TTC549 (cell line): Measurements from ENCODE around the gene MED17.
"Not testable (repeated sequence)": the region's sequence is repeated elsewhere in the genome, so short reads cannot be mapped to it uniquely, and the experiment has no call there.

Source experiments
- FAIRE-seq: peaks from 2 replicates; lab custom pipeline; 2012; peaks lifted over from hg19 to GRCh38; lab: Jason Lieb, UNC

MED17 gene

GRCh38 chr11:93757924-93758865 is 25.9 kb upstream of the MED17 start:
- no peak for FAIRE-seq

GRCh38 chr11:93759123-93759522 is 25.0 kb upstream of the MED17 start:
- FAIRE-seq = not testable (repeated sequence)

GRCh38 chr11:93761910-93762309 is 22.2 kb upstream of the MED17 start:
- no peak for FAIRE-seq

GRCh38 chr11:93765551-93765950 is 18.5 kb upstream of the MED17 start:
- no peak for FAIRE-seq

- FAIRE-seq = no peak
These were observed 17.6 kb upstream of the MED17 start for GRCh38 chr11:93766504-93766903.

- no peak for FAIRE-seq
These were observed 17.1 kb upstream of the MED17 start for GRCh38 chr11:93767018-93767417.

GRCh38 chr11:93770160-93770559 is 13.9 kb upstream of the MED17 start:
- no peak for FAIRE-seq

- FAIRE-seq = no peak
These were observed 12.0 kb upstream of the MED17 start for GRCh38 chr11:93772123-93772522.

- FAIRE-seq = no peak
These were observed 11.0 kb upstream of the MED17 start for GRCh38 chr11:93773045-93773477.

GRCh38 chr11:93773601-93774200 is 10.4 kb upstream of the MED17 start:
- no peak for FAIRE-seq

GRCh38 chr11:93774560-93774959 is 9.5 kb upstream of the MED17 start:
- not testable (repeated sequence) for FAIRE-seq

- FAIRE-seq = no peak
These were observed 8.8 kb upstream of the MED17 start for GRCh38 chr11:93775289-93775688.

- no peak for FAIRE-seq
These were observed 720 bp upstream of the MED17 start for GRCh38 chr11:93783362-93783761.

GRCh38 chr11:93783765-93784144 is 327 bp upstream of the MED17 start:
- no peak for FAIRE-seq

- FAIRE-seq = no peak
These were observed 866 bp downstream of the MED17 start for GRCh38 chr11:93784935-93785360.

GRCh38 chr11:93791493-93791892 is 7.4 kb downstream of the MED17 start:
- no peak for FAIRE-seq

GRCh38 chr11:93796441-93797231 is 12.6 kb downstream of the MED17 start:
- no peak for FAIRE-seq

- FAIRE-seq = no peak
These were observed 17.3 kb downstream of the MED17 start for GRCh38 chr11:93801366-93801765.

- no peak for FAIRE-seq
These were observed 20.8 kb downstream of the MED17 start for GRCh38 chr11:93804879-93805278.

- no peak for FAIRE-seq
These were observed 23.9 kb downstream of the MED17 start for GRCh38 chr11:93807980-93808379.

- FAIRE-seq = no peak
These were observed 29.9 kb downstream of the MED17 start for GRCh38 chr11:93813974-93814373.

- no peak for FAIRE-seq
These were observed 31.0 kb downstream of the MED17 start for GRCh38 chr11:93814966-93815633.
